ENCODE results near the gene MS4A10. TPM values are rescaled to one million over a fixed set of nuclear protein-coding genes. Genes with fewer than 3 reads are reported as not detected.

The MS4A10 gene
- total and polyA plus RNA-seq, 2 of the 8 experiments (the other 6 are each of a cell fraction or from before 2014, with no cell fraction given), result not detected

- TF ChIP-seq BRCA1 (IDR thresholded peaks at IDR 0.05; ENCODE audit: low read depth, low read length) (no peak), FOSL1 (IDR thresholded peaks at IDR 0.05; ENCODE audit: insufficient read depth, low read depth, low read length) (no peak), RFX5 (IDR thresholded peaks at IDR 0.05; ENCODE audit: borderline replicate concordance, low read depth, low read length) (no peak), JUN (IDR thresholded peaks at IDR 0.05; ENCODE audit: low read depth, low read length) (no peak)
Measured at GRCh38 chr11:60795291-60795690, 10.2 kb downstream of the MS4A10 start (continued).

Measured in H1 (cell line).